Stimulated activated CD4-positive, alpha-beta T cell treated with anti-CD3 and anti-CD28 coated beads, Interleukin-2, amount 100 ng/mL, for 4 hours (primary cell): ENCODE data around the gene C22orf15.
"Not testable (repeated sequence)": the region's sequence is repeated elsewhere in the genome, so short reads cannot be mapped to it uniquely, and the experiment has no call there.

Source experiments
- DNase-seq: peaks from one replicate; pipeline ENCODE4 v3.0.0-alpha.2; 2020; ENCODE audit warnings: low read depth

C22orf15 gene, protein sequence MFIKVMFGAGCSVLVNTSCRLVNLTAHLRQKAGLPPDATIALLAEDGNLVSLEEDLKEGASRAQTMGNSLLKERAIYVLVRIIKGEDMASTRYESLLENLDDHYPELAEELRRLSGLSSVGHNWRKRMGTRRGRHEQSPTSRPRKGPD

DNA sequence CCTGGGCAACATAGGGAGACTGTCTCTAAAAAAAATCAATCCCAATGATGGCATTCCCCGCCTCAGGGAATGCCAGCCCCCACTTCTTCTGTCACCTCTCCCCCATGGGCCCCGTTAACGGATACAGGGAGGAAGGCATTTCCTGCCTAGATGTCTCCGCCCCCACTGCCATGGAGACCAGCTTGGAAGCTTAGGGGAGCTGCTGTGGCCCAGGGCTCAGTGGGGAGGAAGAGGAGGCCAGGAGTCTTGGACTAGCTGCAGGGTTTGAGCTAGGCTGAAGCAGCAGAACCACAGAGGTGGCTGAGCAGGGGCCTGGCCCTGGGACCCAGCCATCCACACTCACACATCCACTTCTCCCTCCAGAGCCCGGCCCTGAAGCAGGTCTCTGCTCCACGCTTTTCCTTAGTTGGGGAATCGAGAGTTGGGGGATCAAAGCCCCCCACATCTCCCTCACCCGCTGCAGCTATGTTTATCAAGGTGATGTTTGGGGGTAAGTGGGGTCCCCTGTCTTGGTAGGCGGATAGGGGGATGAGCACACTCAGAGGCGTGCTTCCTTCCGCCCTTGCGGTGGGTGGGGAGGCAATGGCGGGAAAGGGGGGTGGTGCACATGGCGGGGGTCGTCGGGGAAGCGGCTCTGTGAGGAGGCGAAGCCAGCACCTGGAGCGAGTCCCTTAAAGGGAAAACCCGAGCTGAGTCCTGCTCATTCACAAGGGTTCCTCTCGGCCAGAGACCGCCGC lies at the start of gene C22orf15:
C22orf15 (plus strand) TSS at position 149 of the 737 bp plus-strand sequence; CDS start at position 466, 317 bp downstream.
- no peak for DNase-seq

GRCh38 chr22:23713696-23714595 lies 48.8 kb upstream of the C22orf15 start:
- DNase-seq, result no peak

DNA sequence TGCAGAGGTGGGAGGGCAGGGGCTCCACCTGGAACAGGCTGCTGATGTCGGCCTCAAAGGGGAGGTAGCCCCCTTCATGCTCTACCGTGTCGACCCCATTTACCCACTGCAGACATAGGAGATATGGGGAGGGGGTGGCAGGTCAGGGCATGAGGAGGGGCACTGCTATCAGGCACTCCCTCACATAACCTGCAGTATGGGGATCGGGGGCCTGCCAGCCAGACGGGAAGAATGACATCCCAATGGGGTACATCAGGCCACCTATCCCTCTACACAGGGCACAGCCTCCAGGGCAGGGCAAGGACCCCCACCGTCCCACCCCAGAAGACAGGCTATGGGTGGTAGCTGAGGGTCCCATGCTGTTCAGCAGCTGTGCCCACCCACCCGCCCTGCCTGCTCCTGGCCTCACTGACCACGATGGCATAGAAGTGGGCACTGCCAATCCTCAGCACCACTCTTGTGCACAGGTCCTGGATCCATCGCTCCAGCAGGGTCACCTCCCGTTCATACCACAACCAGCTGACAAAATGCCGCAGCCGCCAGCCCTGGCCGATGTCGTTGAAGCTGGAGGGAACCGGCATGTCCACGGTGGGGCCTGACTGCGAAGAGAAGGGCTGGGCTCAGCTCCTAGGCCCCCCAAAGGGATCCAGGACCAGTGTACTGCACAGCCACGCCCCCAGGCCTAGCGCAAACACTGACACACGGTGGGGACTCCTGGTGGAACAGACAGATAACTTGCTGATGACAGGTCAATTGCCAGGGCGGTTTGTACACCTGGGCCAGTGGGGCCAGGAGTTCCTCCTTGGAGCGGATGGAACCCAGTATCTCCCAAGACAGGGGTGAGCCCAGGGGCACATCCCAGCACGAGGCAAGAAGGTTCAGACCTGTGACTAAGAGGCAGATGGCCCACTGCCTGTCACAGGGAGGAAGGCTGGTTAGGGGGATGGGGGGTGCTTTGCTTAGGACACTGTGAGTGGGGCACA lies 47.9 kb upstream of the C22orf15 start:
- DNase-seq, result no peak

DNA sequence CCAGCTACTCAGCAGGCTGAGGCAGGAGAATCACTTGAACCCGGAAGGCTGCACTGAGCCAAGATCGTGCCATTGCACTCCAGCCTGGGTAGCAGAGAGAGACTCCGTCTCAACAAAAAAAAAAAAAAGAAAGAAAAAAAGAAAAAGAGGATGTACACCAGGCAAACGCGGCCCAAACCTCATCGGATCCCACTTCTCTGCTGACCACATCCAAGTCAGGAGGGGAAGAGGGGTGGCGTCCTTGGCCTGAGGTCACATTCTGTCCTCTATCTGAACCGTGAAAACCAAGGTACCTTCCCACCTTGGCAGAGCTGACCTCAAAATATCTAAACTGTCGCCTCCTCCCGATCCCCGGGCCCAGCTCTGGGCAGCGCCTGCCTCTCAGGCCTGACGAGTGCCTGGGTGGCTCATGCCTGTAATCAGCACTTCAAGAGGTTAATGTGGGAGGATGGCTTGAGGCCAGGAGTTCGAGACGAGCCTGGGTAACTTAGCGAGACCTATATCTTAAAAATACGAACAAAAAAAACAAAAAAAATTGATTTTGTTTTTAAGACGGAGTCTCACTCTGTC lies 46.9 kb upstream of the C22orf15 start:
- DNase-seq, result no peak

- peak; percentile 74 for DNase-seq
These were observed 45.7 kb upstream of the C22orf15 start for GRCh38 chr22:23716811-23717801.

DNA sequence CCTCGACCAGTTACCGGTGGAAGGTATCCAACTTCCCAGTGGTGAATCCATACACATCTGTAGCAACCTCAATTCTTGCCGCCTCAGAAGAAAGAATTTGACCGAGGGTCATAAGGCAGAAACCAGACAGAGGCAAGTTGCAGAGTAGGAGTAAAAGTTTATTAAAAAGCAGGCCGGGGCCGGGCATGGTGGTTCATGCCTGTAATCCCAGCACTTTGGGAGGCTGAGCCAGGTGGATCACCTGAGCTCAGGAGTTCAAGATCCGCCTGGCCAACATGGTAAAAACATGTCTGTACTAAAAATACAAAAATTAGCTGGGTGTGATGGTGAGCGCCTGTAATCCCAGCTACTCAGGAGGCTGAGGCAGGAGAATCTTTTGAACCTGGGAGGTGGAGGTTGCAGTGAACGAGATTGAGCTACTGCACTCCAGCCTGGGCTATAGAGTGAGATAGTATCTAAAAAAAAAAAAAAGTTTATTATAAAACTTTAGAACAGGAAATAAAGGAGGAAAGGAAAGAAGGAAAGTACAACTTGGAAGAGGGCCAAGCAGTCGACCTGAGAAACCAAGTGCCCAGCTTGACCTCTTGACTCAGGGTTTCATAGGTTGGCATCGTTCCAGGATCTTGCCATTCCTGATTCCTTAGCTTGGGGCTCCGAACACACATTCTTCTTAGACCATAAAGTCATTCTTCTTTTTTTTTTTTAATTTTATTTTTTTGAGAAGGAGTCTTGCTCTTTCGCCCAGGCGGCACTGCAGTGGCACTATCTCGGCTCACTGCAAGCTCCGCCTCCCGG lies 44.2 kb upstream of the C22orf15 start:
- no peak for DNase-seq

- no peak for DNase-seq
These were observed 41.9 kb upstream of the C22orf15 start for GRCh38 chr22:23720855-23721254.

DNA sequence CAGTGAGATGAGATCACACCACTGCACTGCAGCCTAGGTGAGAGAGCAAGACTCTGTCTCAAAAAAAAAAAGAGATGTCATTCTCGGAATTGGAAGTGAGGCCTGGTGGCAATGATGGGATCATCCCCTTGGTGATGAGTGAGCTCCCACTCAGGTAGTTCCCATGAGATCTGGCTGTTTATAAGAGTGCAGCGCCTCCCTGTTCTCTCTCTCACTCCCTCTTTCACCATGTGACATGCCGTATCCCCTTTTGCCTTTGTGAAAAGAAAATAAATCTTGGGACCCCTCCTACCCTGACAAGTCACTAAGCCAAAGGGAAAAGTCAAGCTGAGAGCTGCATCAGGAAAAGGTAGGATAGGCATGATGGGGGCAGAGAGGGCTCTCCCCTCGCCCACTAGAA lies 40.6 kb upstream of the C22orf15 start:
- no peak for DNase-seq

GRCh38 chr22:23722724-23723123 lies 40.1 kb upstream of the C22orf15 start:
- no peak for DNase-seq

DNA sequence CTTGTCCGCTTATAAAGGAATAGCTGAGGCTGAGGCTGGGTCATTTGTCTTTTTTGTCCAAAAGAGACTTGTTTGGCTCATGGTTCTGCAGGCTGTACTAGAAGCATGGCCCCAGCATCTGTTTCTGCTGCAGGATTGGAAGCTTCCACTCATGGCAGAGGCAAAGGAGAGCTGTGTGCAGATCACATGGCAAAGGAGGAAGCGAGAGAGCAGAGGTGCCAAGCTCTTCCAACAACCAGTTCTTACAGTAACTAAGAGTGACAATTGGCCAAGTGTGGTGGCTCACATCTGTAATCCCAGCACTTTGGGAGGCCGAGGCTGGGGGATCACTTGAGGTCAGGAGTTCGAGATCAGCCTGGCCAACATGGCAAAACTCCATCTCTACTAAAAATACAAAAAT lies 34.7 kb upstream of the C22orf15 start:
- not testable (repeated sequence) for DNase-seq

DNA sequence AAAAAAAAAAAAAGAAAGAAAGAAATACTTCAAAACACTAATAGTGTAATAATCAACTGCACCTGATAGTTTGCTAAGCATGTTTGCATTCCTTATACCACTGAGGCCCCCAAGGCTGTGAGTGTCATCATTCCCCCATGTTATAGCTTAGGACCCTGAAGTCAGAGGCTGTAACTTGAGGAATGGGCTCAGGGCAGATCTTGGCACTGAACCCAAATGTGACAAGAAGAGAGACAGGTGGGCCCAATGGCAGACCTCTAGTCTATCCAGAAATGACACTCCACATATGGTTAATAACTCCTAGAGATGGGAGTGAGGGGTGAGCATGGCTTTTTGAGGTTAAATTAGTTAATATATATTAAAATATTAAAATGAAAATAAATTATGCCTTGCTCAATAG lies 25.1 kb upstream of the C22orf15 start:
- no peak for DNase-seq

DNA sequence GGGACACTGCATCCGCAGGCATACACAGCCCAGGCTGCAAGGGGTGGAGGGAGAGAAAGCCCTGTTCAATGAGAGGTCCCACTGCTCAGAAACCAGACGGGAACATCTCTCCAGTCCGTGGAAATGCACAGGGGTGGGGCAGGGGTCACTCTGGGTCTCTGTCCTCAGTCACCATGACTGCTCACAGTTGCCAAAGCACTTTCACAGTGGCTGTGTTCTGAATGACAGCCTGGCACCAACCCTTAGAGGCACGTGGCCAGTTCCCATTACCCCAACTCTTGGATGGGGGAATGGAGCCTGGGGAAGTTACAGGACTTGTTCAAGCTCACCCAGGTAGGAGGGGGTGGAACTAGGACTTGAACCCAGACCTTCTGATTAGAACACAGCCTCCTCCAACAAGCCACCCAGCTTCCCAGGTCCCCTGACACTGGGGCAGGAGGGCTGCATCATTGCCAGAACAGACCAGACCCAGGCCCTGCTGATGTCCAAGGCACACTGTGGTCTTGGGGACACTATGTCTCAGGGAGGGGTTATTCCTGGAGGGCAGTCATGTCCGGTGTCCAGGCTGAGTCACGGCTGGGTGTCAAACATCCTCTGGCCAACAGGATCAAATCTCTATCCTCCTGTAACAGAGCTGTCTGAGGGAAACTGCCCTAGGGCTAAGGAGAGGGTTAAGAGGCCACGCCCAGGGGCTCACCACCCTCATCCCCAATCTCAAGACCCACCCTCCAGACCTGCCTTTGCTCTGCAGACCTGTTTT lies 20.1 kb upstream of the C22orf15 start:
- no peak for DNase-seq

GRCh38 chr22:23743303-23743705 lies 19.5 kb upstream of the C22orf15 start:
- DNase-seq, result no peak

DNA sequence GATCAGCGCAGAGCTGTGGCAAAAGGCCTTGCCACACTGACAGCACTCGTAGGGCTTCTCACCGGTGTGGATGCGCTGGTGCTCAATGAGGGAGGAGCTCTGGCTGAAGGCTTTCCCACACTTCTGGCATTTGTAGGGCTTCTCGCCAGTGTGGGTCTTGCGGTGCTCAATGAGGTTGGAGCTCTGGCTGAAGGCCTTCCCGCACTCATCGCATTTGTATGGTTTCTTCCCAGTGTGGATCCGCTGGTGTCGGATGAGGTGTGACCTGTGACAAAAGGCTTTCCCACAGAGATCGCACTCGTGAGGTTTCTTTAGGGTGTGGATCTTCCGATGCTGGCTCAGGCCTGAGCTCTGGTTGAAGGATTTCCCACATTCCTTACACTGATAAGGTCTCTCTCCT lies 18.8 kb upstream of the C22orf15 start:
- no peak for DNase-seq

DNA sequence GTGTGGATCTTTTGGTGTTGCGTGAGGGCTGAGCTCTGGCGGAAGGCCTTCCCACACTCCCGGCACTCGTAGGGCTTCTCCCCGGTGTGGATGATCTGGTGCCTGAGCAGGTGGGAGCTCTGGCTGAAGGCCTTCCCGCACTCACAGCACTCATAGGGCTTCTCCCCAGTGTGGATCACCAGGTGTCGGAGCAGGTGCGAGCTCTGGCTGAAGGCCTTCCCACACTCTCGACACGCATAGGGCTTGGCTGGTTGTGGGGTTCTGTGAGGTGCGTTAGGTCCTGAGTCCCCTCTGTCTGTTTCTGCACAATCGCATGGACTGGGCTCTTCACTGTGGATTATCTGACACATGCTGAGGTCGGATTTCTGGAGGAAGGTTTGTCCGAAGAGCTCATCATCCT lies 18.3 kb upstream of the C22orf15 start:
- DNase-seq, result no peak

DNA sequence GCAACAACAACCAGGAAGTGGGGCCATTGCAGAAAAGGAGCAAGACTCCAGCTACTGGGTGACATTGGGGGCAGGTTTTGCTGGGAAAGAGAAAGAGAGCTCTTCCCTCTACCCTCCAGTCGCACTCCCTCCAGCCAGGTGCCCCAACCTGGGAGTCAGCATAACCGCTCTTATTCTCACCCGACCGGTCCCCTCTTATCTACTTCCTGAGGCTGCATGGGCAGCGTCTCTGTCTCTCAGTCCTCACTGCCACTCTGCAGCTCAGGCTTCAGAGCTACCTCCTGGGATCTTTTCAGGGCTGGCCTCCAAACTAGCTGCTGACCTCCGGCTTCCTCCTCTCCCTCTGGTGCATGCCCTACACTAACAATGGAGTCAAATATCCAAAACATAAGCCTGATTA lies 17.0 kb upstream of the C22orf15 start:
- DNase-seq, result no peak

DNA sequence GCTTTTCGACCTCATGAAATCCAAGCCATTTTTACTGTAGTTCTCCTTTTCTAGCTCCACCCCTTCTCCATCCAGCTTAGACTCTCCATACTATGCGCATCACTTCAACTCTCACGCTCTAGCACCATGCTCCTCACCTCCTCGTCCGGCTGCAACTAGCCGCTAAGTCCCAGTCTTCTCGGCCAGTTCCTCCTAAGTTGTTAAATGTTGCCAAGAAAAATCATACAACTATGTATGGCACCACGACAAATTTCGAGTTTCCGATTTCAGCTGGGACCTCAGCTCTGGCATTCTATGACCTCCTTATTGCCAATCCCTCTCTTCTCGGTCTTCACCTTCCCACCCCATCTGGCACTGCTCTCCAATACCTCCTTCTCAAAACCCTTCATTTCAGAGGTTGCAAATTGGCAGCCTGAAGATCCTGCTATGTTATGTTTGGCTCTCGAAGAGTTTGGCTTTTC lies 12.9 kb upstream of the C22orf15 start:
- DNase-seq, result no peak

- no peak for DNase-seq
These were observed 12.4 kb upstream of the C22orf15 start for GRCh38 chr22:23750367-23750713.
